Measurements from ENCODE around the gene PMEPA1. TPM values are rescaled to one million over a fixed set of nuclear protein-coding genes. Genes with fewer than 3 reads are reported as not detected.

Gene PMEPA1
- total and polyA plus RNA-seq, 2 donors (not counting 3 experiments of a cell fraction or from before 2014, with no cell fraction given), result 31.6 to 33.2 TPM

DNA sequence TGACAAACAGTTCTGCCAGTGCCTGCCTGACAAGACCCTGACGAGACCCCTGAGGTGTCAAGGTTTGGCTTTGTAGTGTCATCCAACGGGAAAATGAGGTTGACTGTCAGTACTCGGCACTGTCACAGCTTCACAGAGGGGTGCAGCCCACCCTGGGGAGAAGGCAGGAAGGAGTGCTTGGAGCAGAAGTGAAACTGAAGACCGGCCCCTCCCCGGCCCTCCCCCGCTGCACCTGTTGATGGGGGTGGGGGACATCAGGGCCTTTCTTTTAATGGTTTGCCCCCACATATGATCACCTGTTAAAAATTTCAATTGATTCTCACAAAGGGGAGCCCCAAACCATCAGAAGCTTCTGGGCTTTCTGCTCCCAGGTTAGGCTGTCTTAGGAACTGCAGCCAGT lies 6.8 kb downstream of the PMEPA1 start:
- Histone ChIP-seq H3K27me3 (ENCODE audit: control insufficient read depth in 2 of 2, insufficient read depth in 2 of 2, low read length in 2 of 2) (no peaks in the 10 kb centered on the region), H3K9me1 (replicated peaks; ENCODE audit: control insufficient read depth, extremely low read depth, insufficient read depth, low read length) (no peaks in the 10 kb centered on the region), H3K9me3 (replicated peaks; ENCODE audit: control insufficient read depth, insufficient read depth, low read length) (no peaks in the 10 kb centered on the region), H4K20me1 (replicated peaks; ENCODE audit: control insufficient read depth, extremely low read depth, insufficient read depth, low read length) (no peaks in the 10 kb centered on the region), H3K4me1 (ENCODE audit: control insufficient read depth, extremely low read depth, insufficient read depth, low read length) (peaks cover 21% of the 10 kb centered on the region), H3K36me3 (ENCODE audit: control insufficient read depth in 2 of 2, extremely low read depth in 1 of 2, insufficient read depth in 2 of 2, low read length in 2 of 2) (peaks cover 0 to 6% of the 10 kb centered on the region in 2 experiments), H2AFZ (ENCODE audit: low read depth, low read length) (no peak overlapping the region), H3K4me3 (replicated peaks in 1 of 3; ENCODE audit: insufficient read depth in 1 of 3, low read depth in 1 of 3, low read length in 3 of 3) (no peak overlapping the region), H3K4me2 (ENCODE audit: insufficient read depth, low read length) (no peak overlapping the region), H3K79me2 (ENCODE audit: control insufficient read depth, insufficient read depth, low read length) (peaks cover 70% of the 10 kb centered on the region), H3K27ac (ENCODE audit: insufficient read depth, low read depth, low read length) (no peak overlapping the region), H3K9ac (replicated peaks; ENCODE audit: extremely low read depth, insufficient read depth, low read length) (no peak overlapping the region)
- DNase-seq (ENCODE audit: low read depth, low spot score) (no peak), FAIRE-seq (no peak)
- TF ChIP-seq MAX (IDR thresholded peaks at IDR 0.05; ENCODE audit: insufficient read depth, insufficient read length) (no peak), EZH2 (IDR thresholded peaks at IDR 0.05; ENCODE audit: borderline replicate concordance, low read depth, low read length, severe bottlenecking) (no peak), JUN (IDR thresholded peaks at IDR 0.05; ENCODE audit: borderline replicate concordance, insufficient read depth, insufficient read length, low read depth) (no peak), GATA2 (IDR thresholded peaks at IDR 0.05; ENCODE audit: insufficient read depth, insufficient read length, low read depth, low read length) (no peak), MYC (IDR thresholded peaks at IDR 0.05; ENCODE audit: low read depth, low read length) (no peak), FOS (IDR thresholded peaks at IDR 0.05; ENCODE audit: borderline replicate concordance, insufficient read depth, low read length) (no peak)
- CTCF ChIA-PET, result interaction anchor here (1.3 kb wide), 1 partner anchor 384 kb away, joined by 3 read pairs; no protein-coding TSS in a partner anchor
- BruUV-seq (replicated peaks), result no TSS peak
- dilution Hi-C loops (cut with MboI; ENCODE audit: extremely low pct_ligation_motif_present, low sequenced_read_pairs), result no loop called here
- intact Hi-C loops (cut with micrococcal nuclease), result no loop called here
- POLR2A ChIA-PET, result no interaction called here

GRCh38 chr20:57702521-57702920 lies 7.3 kb downstream of the PMEPA1 start:
- CTCF ChIA-PET, result interaction anchor here (1.3 kb wide), 1 partner anchor 385 kb away, joined by 3 read pairs; no protein-coding TSS in a partner anchor
- dilution Hi-C loops (cut with MboI; ENCODE audit: extremely low pct_ligation_motif_present, low sequenced_read_pairs), result no loop called here

More at GRCh38 chr20:57702521-57702920, 7.3 kb downstream of the PMEPA1 start:
- no peaks in the 10 kb centered on the region for H4K20me1 ChIP-seq (replicated peaks; ENCODE audit: control insufficient read depth, extremely low read depth, insufficient read depth, low read length)
- H3K27me3 ChIP-seq (ENCODE audit: control insufficient read depth in 2 of 2, insufficient read depth in 2 of 2, low read length in 2 of 2), result no peaks in the 10 kb centered on the region
- no peaks in the 10 kb centered on the region for H3K9me3 ChIP-seq (replicated peaks; ENCODE audit: control insufficient read depth, insufficient read depth, low read length)
- no peak overlapping the region for H3K9ac ChIP-seq (replicated peaks; ENCODE audit: extremely low read depth, insufficient read depth, low read length)
- H3K27ac ChIP-seq (ENCODE audit: insufficient read depth, low read depth, low read length), result no peak overlapping the region
- H3K4me1 ChIP-seq (ENCODE audit: control insufficient read depth, extremely low read depth, insufficient read depth, low read length), result peaks cover 21% of the 10 kb centered on the region
- no peak overlapping the region for H2AFZ ChIP-seq (ENCODE audit: low read depth, low read length)
- intact Hi-C loops (cut with micrococcal nuclease), result no loop called here
- FAIRE-seq, result no peak
- no peak overlapping the region for H3K4me3 ChIP-seq (replicated peaks in 1 of 3; ENCODE audit: insufficient read depth in 1 of 3, low read depth in 1 of 3, low read length in 3 of 3)
- POLR2A ChIA-PET, result no interaction called here
- peaks cover 0 to 6% of the 10 kb centered on the region in 2 experiments for H3K36me3 ChIP-seq (ENCODE audit: control insufficient read depth in 2 of 2, extremely low read depth in 1 of 2, insufficient read depth in 2 of 2, low read length in 2 of 2)
- no peaks in the 10 kb centered on the region for H3K9me1 ChIP-seq (replicated peaks; ENCODE audit: control insufficient read depth, extremely low read depth, insufficient read depth, low read length)
- BruUV-seq (replicated peaks), result no TSS peak
- peaks cover 70% of the 10 kb centered on the region for H3K79me2 ChIP-seq (ENCODE audit: control insufficient read depth, insufficient read depth, low read length)
- no peak for TF ChIP-seq CTCF (IDR thresholded peaks at IDR 0.05; ENCODE audit: extremely low read depth in 1 of 2, insufficient read depth in 1 of 2, low read depth in 1 of 2, low read length in 2 of 2)
- no peak for TF ChIP-seq POLR2AphosphoS5 (IDR thresholded peaks at IDR 0.05; ENCODE audit: insufficient read depth, low read depth, low read length)
- TF ChIP-seq GATA2 (IDR thresholded peaks at IDR 0.05; ENCODE audit: insufficient read depth, insufficient read length, low read depth, low read length), result no peak
- TF ChIP-seq MYC (IDR thresholded peaks at IDR 0.05; ENCODE audit: low read depth, low read length), result no peak
- no peak for TF ChIP-seq POLR2A (IDR thresholded peaks at IDR 0.05; ENCODE audit: low read depth, low read length)
- TF ChIP-seq FOS (IDR thresholded peaks at IDR 0.05; ENCODE audit: borderline replicate concordance, insufficient read depth, low read length), result no peak
- TF ChIP-seq JUN (IDR thresholded peaks at IDR 0.05; ENCODE audit: borderline replicate concordance, insufficient read depth, insufficient read length, low read depth), result no peak
- no peak for TF ChIP-seq MAX (IDR thresholded peaks at IDR 0.05; ENCODE audit: insufficient read depth, insufficient read length)
- no peak for TF ChIP-seq EZH2 (IDR thresholded peaks at IDR 0.05; ENCODE audit: borderline replicate concordance, low read depth, low read length, severe bottlenecking)
- DNase-seq (ENCODE audit: low read depth, low spot score), result no peak
- H3K4me2 ChIP-seq (ENCODE audit: insufficient read depth, low read length), result no peak overlapping the region

Measured in endothelial cell of umbilical vein (primary cell).